ENCODE data around the gene SCN8A.
"Not testable (repeated sequence)": the region's sequence is repeated elsewhere in the genome, so short reads cannot be mapped to it uniquely, and the experiment has no call there.

Gene SCN8A

DNA sequence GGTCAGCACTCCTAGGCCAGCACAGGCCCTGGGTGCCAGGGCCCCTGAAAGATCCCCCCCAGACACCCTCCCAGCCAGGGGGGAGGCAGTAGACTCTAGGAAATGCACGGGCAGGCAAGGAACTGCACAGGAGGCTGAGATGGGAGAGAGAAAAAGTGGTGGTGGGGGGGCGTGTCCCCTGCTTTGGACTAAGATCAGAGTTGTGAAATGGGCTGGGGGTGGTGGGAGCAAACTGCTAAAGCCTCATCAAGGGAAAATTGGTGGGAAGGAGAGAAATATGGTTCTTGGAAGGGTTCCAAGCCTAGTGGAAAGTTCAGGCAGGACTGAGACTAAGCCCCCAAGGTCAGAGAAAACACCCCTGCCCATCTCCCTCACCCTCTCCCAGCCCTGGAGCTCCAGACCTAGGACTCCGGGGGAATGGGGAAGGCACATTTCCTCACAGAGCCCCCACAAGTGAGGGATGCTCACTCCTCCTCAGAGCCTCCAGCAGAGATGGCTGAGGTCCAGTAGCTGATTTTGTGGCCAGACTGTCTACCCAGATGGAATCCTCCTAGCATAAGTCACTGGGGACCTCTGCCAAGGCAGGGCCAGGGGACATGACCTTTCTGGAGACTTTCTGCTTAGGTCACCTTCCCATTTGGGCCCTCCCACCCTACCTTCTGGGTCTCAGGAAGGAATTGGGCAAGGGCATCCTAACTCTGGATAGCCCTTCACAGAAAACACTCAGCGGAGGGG, 227.7 kb downstream of the SCN8A start:
- peak; percentile 95 for DNase-seq

GRCh38 chr12:51819736-51820525, 228.9 kb downstream of the SCN8A start:
- peak; percentile 11 for DNase-seq

DNA sequence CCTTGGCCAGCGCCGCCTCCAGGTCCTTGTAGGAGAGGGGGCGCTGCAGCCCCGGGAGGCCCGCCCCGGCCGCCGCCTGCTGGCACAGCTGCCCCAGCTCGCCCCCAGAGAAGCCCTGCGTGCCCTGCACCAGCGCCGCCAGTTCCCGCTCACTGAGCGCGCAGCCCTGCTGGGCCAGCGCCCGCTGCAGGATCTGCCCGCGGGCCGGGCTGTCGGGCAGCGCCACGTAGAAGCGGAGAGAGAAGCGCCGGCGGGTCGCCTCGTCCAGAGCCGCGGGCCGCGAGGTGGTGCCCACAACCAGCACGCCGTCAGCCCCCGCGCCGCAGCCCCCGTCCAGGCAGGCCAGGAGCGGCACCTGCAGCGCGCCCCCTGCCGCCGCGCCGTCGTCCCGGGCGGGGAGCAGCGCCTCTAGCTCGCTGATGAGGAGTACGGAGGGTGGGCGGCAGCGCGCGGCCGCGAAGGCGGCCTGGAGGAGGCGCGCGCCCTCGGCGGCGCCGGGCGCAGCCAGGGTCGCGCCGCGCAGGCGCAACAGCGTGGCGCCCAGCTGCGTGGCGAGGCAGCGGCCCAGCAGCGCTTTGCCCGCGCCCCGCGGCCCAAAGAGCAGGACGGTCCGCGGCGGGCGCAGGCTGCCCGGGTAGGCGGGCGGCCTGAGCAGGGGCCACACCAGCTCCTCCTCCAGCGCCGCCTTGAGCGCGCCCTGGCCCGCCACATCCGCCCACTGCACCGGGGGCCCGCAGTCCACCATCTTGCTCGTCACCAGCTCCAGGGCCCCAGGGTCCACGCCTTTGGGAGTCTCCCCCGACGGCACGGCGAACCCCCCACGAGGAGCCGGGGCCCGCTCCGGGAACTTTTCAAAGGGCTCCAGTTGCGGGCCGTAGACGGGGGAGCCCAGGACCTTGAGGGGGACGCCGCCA, 229.8 kb downstream of the SCN8A start:
- DNase-seq, result peak; percentile 83

GRCh38 chr12:51821440-51822260, 230.6 kb downstream of the SCN8A start:
- DNase-seq, result no peak

DNA sequence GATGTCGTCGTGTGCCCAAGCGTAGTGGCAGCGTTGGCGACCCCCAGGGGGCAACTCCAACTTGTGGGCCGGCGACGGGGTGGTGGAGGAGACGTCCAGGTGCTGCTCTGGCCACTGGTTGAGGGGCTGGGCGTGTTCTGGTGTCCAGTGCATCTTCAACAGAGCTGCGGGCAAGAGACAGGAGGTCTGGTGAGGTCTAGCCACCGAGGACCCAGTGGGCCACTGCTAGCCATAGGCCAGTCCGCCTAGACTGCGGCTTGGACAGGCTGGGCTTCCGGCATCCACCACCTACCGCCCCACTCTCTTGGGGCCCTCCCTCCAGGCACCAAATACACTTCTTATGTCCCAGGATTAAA, 231.2 kb downstream of the SCN8A start:
- DNase-seq, result no peak

DNA sequence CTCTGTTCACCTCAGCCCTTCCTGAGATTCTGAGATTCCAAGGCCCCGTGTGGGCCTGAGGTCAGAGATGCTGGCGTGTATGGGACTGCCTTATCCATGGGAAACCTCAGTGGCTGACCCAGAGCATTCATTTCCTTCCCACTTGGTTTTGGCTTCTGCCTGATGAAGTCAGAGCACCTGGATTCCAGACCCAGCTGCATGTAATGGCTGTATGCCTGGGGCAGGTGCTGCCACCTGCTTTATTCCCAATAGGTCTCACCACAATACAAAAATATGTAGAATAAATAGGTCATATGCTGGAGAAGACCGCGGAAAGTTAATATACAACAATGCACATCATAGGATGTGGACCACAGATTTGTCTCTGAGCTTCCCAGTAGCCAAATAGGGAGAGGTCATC, 231.9 kb downstream of the SCN8A start:
- DNase-seq, result no peak

DNA sequence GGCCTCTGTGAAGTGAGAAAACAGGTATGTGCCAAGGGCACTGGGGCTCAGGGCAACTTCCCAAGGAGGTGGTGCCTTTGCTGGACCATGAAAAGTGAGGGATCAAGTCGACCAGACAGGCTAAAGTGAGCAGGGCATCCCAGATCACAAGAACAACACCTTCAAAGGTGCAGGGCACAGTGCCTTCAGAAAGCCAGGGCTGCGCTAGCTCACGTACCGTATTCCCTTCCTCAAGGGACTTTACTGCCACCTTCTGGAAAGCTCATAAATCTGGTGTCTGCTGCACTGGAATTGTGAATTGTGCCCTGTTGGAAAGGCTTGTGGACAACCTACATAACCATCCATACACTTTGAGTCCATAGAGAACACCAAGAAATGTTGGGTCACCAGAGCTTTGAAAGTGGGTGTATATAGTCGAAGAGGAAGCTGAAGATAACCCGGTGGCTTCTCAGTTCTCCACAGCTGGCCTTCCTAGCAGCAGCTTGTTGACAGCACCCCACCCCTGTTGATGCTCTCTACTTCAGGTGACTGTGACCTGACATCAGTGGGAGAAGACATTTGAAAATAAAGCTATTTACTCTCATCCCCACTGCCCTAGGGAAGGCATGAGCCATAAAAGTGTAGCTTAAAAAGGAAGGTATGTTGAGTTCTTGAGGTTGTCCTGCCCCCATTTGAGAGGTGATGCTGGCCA, 233.0 kb downstream of the SCN8A start:
- peak; percentile 66 for DNase-seq

GRCh38 chr12:51825216-51825615, 234.2 kb downstream of the SCN8A start:
- no peak for DNase-seq

GRCh38 chr12:51826881-51827280, 235.8 kb downstream of the SCN8A start:
- no peak for DNase-seq

- DNase-seq, result peak; percentile 36
Measured at GRCh38 chr12:51827925-51828818, 237.1 kb downstream of the SCN8A start.

DNA sequence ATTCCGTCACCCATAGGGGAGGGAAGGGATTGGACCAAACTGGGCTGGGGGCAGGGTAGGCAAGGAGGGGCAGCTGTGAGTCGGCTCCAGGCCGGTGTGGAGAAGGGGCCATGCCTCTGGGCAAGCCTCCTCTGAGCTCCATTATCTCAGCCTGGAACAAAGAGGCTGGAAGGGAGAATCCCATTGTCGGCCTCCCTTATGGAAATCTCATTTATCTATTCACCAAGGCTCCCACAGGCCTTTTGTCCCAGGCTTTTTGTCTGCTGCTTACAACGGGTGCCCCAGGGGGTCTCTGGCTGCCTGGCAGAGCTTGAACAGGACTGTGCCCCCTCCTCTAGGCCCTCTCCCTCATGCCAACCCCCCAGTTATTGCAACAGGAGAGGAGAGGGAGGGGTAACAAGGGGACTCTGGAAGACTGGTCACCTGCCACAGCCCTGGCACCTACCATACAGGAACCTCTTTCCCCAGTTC, 238.0 kb downstream of the SCN8A start:
- DNase-seq, result no peak

DNA sequence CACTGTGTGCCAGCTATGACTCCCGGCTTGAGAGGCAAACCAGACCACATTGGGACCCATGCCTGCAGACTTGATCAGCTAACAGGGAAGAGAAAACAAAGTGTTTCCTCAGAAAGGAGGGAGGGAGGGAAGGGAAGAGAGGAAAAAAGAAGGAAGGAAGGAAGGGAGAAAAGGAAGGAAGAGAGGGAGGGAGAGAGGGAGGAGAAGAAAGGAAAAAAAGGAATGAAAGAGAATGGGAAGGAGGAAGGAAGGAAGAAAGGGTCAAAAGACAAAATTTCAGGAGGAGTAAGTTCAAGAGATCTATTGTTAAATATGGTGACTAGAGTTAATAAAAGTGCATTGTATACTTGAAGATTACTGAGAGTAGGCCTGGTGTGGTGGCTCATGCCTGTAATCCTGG, 238.6 kb downstream of the SCN8A start:
- DNase-seq, result no peak

DNA sequence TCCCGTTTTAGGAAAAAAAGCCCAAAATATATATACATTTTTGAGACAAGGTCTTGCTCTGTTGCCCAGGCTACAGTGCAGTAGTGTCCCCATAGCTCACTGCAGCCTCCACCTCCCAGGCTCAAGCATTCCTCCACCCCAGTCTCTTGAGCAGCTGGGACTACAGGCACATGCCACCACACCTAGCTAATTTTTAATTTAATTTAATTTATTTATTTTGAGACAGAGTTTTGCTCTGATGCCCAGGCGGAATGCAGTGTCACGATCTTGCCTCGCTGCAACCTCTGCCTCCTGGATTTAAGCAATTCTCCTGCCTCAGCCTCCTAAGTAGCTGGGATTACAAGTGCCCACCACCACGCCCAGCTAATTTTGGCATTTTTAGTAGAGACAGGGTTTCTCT, 240.8 kb downstream of the SCN8A start:
- not testable (repeated sequence) for DNase-seq

DNA sequence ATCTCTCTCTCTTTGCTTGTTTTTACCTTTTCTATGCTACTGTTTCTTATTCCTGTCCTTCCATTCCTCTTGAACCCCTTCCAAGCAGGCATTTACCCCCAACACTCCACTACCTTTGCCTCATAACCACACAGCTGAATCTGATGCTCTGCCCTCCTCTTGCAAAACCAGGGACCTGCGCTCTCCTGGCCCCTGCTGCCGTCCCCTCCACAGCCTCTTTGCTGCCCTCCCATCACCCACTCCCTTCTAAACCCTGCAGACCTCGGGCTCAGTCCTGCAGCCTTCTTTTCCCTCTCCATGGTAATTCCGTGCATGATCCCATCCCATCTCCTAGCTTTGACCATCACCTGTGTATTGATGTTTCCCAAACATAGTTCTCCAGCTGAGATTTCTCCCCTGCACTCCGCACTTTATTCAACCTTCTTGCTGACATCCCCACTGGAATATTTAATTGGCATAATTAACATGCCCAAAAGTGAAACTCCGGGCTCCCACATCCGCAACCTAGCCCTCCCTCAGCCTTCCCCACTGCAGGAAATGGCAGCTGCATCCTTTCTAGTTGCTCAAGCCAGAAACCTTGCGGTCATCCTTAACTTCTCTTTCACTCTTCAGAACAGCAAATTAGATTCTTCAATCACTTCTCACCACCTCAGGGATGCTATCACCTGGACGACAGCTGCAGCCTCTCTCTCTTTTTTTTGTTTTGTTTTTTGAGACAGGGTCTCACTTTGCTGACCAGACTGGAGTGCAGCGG, 241.5 kb downstream of the SCN8A start:
- DNase-seq, result no peak

DNA sequence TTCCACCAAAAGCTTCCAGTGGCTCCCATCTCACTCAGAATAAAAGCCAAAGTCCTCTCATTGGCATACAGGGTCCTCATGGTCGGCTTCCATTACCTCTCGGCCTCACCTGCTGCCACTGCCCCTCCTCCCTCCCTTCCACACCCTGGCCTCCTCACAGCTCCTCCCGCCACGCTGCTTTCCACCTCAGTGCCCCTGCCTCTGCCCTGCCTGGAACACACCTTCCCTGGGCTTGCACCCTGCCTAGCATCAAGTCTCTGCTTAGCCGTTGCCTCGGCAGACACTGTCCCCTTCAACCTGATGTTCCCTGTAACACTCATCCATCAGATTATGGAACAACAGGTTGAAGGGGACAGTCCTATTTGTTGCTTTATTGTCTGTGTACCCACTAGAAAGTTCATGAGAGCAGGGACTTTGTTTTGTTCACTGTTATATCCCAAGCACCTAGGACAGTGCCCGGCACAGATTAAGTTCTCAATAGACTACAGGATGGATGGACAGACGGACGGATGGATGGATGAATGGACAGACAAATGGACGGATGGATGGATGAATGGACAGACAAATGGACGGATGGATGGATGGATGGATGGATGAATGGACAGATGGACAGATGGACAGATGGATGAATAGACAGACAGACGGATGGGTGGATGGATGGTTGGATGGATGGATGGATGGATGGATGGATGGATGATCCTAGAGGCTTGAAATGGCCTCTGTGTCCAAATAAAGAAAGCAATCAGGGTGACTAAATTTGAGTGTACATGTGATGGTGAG, 242.6 kb downstream of the SCN8A start:
- no peak for DNase-seq

- no peak for DNase-seq
Measured at GRCh38 chr12:51834411-51834810, 243.4 kb downstream of the SCN8A start.

- DNase-seq, result no peak
Measured at GRCh38 chr12:51836041-51836826, 245.2 kb downstream of the SCN8A start.

GRCh38 chr12:51836827-51837173, 245.8 kb downstream of the SCN8A start:
- DNase-seq, result no peak
